Endothelial cell (in vitro differentiated cells): Measurements from ENCODE around the gene MSH5. TPM values are rescaled to one million over a fixed set of nuclear protein-coding genes. Genes with fewer than 3 reads are reported as not detected.
A peak's percentile ranks its signal among the peaks of the same experiment; 100 is the strongest.

Experiments
- DNase-seq: peaks from one replicate; pipeline ENCODE4 v3.0.0; 2021; ENCODE audit warnings: low spot score
- H3K27ac Mint-ChIP-seq: one replicate; pipeline ENCODE4 v1.8.0; 2021; ENCODE audit warnings: mixed read lengths, inconsistent platforms; ENCODE audit not compliant: unreplicated experiment
- H3K27me3 Mint-ChIP-seq: one replicate; pipeline ENCODE4 v1.8.0; 2021; ENCODE audit warnings: mild to moderate bottlenecking, moderate library complexity, mixed read lengths, inconsistent platforms; ENCODE audit not compliant: unreplicated experiment
- H3K36me3 Mint-ChIP-seq: one replicate; pipeline ENCODE4 v1.8.0; 2021; ENCODE audit warnings: mild to moderate bottlenecking, low read depth, mixed read lengths, inconsistent platforms; ENCODE audit not compliant: unreplicated experiment
- H3K4me1 Mint-ChIP-seq: one replicate; pipeline ENCODE4 v1.8.0; 2021; ENCODE audit warnings: mild to moderate bottlenecking, mixed read lengths, inconsistent platforms; ENCODE audit not compliant: unreplicated experiment
- H3K4me3 Mint-ChIP-seq: one replicate; pipeline ENCODE4 v1.8.0; 2021; ENCODE audit warnings: mild to moderate bottlenecking, mixed read lengths, inconsistent platforms; ENCODE audit not compliant: unreplicated experiment
- H3K9me3 Mint-ChIP-seq: one replicate; pipeline ENCODE4 v1.8.0; 2021; ENCODE audit warnings: mixed read lengths, inconsistent platforms; ENCODE audit not compliant: unreplicated experiment
- total RNA-seq: library from RNA; stranded (reverse); fragmentation: NEBNext Ultra II Directional; extraction: Animal tissue kit (Norgen Biotek cat#: 25700); gene quantifications from one replicate; pipeline ENCODE4 v1.2.1, GENCODE V29; 2021; ENCODE audit not compliant: unreplicated experiment
- TF ChIP-seq, protein P1 (sequence below): fragments of 200-600 bp; sonication (generic); IDR thresholded peaks from one replicate; pipeline ENCODE4 v1.5.0; 2021; ENCODE audit warnings: antibody characterized with exemption; ENCODE audit not compliant: unreplicated experiment

Gene MSH5
- total RNA-seq, 1 donor from 2014 or later = 16.1 TPM

DNA sequence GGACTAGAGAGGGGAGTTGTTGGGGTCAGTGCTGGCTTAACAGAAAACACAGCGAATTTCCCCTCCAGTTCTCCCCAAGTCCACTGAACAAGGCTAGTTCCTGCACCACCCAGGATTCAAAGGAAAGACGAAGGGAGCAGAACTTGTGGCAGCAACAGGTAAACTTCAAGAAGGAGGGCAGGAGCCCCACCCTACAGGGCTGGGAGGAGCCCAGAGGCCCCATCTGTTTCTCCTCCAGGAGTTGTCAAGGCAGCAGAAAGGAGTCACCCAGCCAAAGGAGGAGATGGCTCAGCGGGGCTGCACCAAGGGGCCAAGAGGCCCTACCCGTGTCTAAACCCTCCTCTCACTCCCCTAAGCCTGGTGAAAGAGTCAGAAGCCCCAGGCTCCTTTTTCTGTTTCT is 24.4 kb downstream of the MSH5 start:
- peak overlapping the region; percentile 91 for H3K27ac Mint-ChIP-seq

DNA sequence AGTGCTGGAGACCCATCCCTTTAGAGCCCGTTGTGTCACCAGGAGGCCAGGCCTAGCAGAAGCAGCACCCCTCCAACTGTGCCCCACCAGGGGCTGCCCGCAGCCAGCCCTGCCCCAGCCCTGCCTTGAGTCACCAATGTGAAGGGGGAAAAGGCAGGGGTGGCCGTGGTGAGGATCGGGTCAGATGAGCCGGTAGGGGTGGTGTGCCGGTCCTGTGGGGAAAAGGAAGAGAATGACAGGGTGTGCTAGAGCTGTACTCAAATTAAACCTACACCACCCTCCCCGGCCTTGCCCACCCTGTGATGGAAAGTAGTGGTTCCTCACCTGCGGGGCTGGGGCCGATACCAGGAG is 25.7 kb downstream of the MSH5 start:
- H3K4me3 Mint-ChIP-seq = no peak overlapping the region
- no peaks in the 10 kb centered on the region for H3K9me3 Mint-ChIP-seq
- peaks cover 23% of the 10 kb centered on the region for H3K36me3 Mint-ChIP-seq
- DNase-seq = no peak
- TF ChIP-seq, protein P1, sequence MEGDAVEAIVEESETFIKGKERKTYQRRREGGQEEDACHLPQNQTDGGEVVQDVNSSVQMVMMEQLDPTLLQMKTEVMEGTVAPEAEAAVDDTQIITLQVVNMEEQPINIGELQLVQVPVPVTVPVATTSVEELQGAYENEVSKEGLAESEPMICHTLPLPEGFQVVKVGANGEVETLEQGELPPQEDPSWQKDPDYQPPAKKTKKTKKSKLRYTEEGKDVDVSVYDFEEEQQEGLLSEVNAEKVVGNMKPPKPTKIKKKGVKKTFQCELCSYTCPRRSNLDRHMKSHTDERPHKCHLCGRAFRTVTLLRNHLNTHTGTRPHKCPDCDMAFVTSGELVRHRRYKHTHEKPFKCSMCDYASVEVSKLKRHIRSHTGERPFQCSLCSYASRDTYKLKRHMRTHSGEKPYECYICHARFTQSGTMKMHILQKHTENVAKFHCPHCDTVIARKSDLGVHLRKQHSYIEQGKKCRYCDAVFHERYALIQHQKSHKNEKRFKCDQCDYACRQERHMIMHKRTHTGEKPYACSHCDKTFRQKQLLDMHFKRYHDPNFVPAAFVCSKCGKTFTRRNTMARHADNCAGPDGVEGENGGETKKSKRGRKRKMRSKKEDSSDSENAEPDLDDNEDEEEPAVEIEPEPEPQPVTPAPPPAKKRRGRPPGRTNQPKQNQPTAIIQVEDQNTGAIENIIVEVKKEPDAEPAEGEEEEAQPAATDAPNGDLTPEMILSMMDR = no peak
- peaks cover 7% of the 10 kb centered on the region for H3K27me3 Mint-ChIP-seq
- no peak overlapping the region for H3K27ac Mint-ChIP-seq
- peaks cover 28% of the 10 kb centered on the region for H3K4me1 Mint-ChIP-seq

More for the DNA sequence above, 24.4 kb downstream of the MSH5 start:
- H3K36me3 Mint-ChIP-seq = peaks cover 24% of the 10 kb centered on the region
- peaks cover 5% of the 10 kb centered on the region for H3K27me3 Mint-ChIP-seq
- DNase-seq = no peak
- H3K4me1 Mint-ChIP-seq = peaks cover 26% of the 10 kb centered on the region
- H3K4me3 Mint-ChIP-seq = no peak overlapping the region
- TF ChIP-seq, protein P1 = no peak
- no peaks in the 10 kb centered on the region for H3K9me3 Mint-ChIP-seq

DNA sequence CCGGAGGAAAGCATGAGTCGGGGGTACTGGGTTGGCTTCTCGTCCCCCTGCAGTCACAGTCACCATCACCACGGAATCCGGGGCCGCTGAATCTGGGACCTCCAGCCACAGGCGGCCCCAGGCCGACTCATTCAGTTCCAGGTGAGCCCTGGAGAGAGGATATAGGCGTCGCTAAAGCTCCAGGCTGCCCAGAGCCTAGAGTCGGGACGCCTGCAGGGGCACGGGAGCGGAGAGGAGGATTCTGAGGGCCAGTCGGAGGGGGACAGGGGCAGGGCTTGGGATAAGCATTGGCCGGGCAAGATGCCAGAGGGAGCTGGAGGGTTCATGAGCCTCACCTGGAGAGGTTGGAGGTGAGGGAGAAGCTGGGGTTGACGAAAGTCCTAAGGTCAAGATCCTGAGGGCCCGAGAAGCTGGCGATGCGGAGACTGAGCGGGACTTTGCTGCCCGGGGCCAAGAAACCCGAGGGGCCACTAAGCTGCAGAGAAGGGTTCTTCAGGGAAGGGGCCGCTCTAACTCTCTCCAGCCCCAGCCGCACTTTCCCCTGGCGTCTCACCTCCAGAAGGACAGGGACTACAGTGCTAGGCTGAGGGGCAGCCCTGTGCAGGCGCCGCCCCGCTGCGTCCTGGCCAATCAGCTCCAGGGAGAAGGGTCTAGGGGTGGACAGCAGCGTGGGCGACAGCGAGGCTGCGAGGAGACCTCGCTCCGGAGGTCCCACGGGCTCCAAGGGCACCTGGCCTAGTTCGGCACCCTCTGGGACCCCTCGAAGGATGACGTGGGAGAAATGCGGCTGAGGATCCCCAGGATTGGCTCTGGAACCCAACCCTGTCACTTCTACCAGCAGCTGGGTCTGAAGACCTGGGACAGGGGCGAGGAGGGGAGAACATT is 26.3 kb downstream of the MSH5 start:
- H3K27ac Mint-ChIP-seq = no peak overlapping the region
- H3K4me1 Mint-ChIP-seq = peaks cover 28% of the 10 kb centered on the region
- no peak for DNase-seq
- H3K27me3 Mint-ChIP-seq = peaks cover 8% of the 10 kb centered on the region
- TF ChIP-seq, protein P1 = no peak
- no peaks in the 10 kb centered on the region for H3K9me3 Mint-ChIP-seq
- no peak overlapping the region for H3K4me3 Mint-ChIP-seq
- peaks cover 20% of the 10 kb centered on the region for H3K36me3 Mint-ChIP-seq

DNA sequence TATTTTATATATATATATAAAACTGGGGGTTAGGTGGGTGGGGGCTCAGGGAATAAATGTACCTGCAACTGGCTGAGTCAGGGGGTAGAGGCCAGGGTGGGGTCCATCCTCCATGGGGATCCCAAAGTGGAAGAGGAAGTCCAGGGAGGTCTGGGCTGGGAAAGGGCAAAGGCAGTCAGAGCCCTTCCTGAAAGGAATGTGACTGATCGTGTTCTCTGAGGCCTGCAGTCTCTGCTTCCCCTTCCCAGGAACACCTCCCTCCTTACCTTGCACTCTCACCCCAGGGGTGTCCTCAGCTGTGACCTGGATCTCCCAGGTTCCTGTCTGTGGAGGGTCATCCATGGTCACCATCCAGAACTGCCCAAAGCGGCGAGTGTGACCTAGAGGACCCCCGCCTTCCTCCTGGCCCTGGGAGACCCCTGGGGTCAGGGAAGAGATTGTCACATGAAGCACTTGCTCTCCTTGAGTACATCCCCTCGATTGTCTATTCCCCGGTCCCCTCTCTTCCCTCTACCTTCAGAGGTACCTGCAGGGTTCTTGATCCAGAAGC is 27.4 kb downstream of the MSH5 start:
- Mint-ChIP-seq H3K4me1 (peaks cover 28% of the 10 kb centered on the region), H3K4me3 (no peak overlapping the region), H3K36me3 (peaks cover 16% of the 10 kb centered on the region), H3K9me3 (no peaks in the 10 kb centered on the region), H3K27me3 (peaks cover 8% of the 10 kb centered on the region), H3K27ac (peak overlapping the region; percentile 44)
- no peak for DNase-seq
- TF ChIP-seq, protein P1 = no peak
